WTC11 (cell line): Measurements from ENCODE around the gene CDKN3. TPM values are rescaled to one million over a fixed set of nuclear protein-coding genes. Genes with fewer than 3 reads are reported as not detected.

Experiments
- ATAC-seq: fragments of 200-7000 bp; cut with Tn5 transposase; 2 replicates; pipeline ENCODE4 v1.10.0; 2021; ENCODE audit warnings: mild to moderate bottlenecking, moderate library complexity
- CTCF ChIA-PET: fragments of 300-600 bp; sonication (Branson Sonifier 250); formaldehyde crosslinking; loops from one replicate; lab custom pipeline; 2021; ENCODE audit warnings: antibody characterized with exemption; lab: Charles Lee
- POLR2A ChIA-PET: fragments of 350-600 bp; sonication (Branson Sonifier 250); formaldehyde crosslinking; loops from one replicate; lab custom pipeline; 2021; ENCODE audit warnings: antibody characterized with exemption; lab: Charles Lee
- DNase-seq: peaks from one replicate; pipeline ENCODE4 v3.0.0; 2021; ENCODE audit warnings: low spot score
- H3K27ac Mint-ChIP-seq: 2 replicates; pipeline ENCODE4 v1.8.0; 2021; ENCODE audit warnings: mixed read lengths
- H3K27me3 Mint-ChIP-seq: 2 replicates; pipeline ENCODE4 v1.8.0; 2021; ENCODE audit warnings: low read depth, mild to moderate bottlenecking, moderate library complexity, mixed read lengths
- H3K36me3 Mint-ChIP-seq: 2 replicates; pipeline ENCODE4 v1.8.0; 2021; ENCODE audit warnings: mixed read lengths
- H3K4me1 Mint-ChIP-seq: 2 replicates; pipeline ENCODE4 v1.8.0; 2022; ENCODE audit warnings: mixed read lengths
- H3K4me3 Mint-ChIP-seq: 2 replicates; pipeline ENCODE4 v1.8.0; 2021; ENCODE audit warnings: mild to moderate bottlenecking, moderate library complexity, mixed read lengths
- H3K9me3 Mint-ChIP-seq: 2 replicates; pipeline ENCODE4 v1.8.0; 2021; ENCODE audit warnings: mixed read lengths
- AFF4 ChIP-seq: sonication (generic); formaldehyde crosslinking; IDR thresholded peaks from 2 replicates; pipeline ENCODE4 v1.8.1; 2023; ENCODE audit warnings: mild to moderate bottlenecking, missing genetic modification reagents, borderline replicate concordance
- CBFB ChIP-seq: sonication (generic); formaldehyde crosslinking; IDR thresholded peaks from 2 replicates; pipeline ENCODE4 v1.8.1; 2022; ENCODE audit warnings: mild to moderate bottlenecking, low read depth, missing genetic modification reagents
- FOXP4 ChIP-seq: sonication (generic); formaldehyde crosslinking; IDR thresholded peaks from 2 replicates; pipeline ENCODE4 v1.8.0; 2022; ENCODE audit warnings: mild to moderate bottlenecking, missing genetic modification reagents
- MAX ChIP-seq: sonication (generic); formaldehyde crosslinking; IDR thresholded peaks from 2 replicates; pipeline ENCODE4 v1.8.0; 2022; ENCODE audit warnings: mild to moderate bottlenecking, missing genetic modification reagents
- PRDM15 ChIP-seq: sonication (generic); formaldehyde crosslinking; IDR thresholded peaks from 2 replicates; pipeline ENCODE4 v1.8.0; 2022; ENCODE audit warnings: missing genetic modification reagents
- SP1 ChIP-seq: sonication (generic); formaldehyde crosslinking; conservative IDR thresholded peaks from 2 replicates; pipeline ENCODE4 v1.8.1; 2022; ENCODE audit warnings: missing genetic modification reagents
- TCF7 ChIP-seq: sonication (generic); formaldehyde crosslinking; IDR thresholded peaks from 2 replicates; pipeline ENCODE4 v1.8.0; 2022; ENCODE audit warnings: mild to moderate bottlenecking, low read depth, missing genetic modification reagents, moderate library complexity
- TEAD4 ChIP-seq: sonication (generic); formaldehyde crosslinking; IDR thresholded peaks from 2 replicates; pipeline ENCODE4 v1.8.0; 2022; ENCODE audit warnings: mild to moderate bottlenecking, missing genetic modification reagents
- USF1 ChIP-seq: sonication (generic); formaldehyde crosslinking; IDR thresholded peaks from 2 replicates; pipeline ENCODE4 v1.8.0; 2022; ENCODE audit warnings: mild to moderate bottlenecking, missing genetic modification reagents
- ZNF232 ChIP-seq: sonication (generic); formaldehyde crosslinking; IDR thresholded peaks from 2 replicates; pipeline ENCODE4 v1.8.0; 2022; ENCODE audit warnings: mild to moderate bottlenecking, missing genetic modification reagents
- total RNA-seq: library from RNA; stranded (reverse); gene quantifications from 3 replicates; pipeline ENCODE4 v1.2.3, GENCODE V29; 2021

The CDKN3 gene
- total RNA-seq, 1 experiment from 2014 or later = 55.4 TPM

GRCh38 chr14:54362089-54362504 is 34.7 kb upstream of the CDKN3 start (continued):
- TF ChIP-seq USF1 (CRISPR knock-in tag) (peak; percentile 43; the same call in 1 of the 2 replicates), PRDM15 (CRISPR knock-in tag) (peak; percentile 84), TEAD4 (no peak), TCF7 (CRISPR knock-in tag) (no peak), ZNF232 (CRISPR knock-in tag) (peak; percentile 80; the same call in 1 of the 2 replicates), SP1 (0 out of 2 replicates have a peak, but pooled peaks have one; percentile 8), AFF4 (no peak)

GRCh38 chr14:54362759-54363437 is 33.9 kb upstream of the CDKN3 start:
- CTCF ChIA-PET = interaction anchor here (0.9 to 4.0 kb wide), 8 partner anchors 15 to 1057 kb away, joined by 4 to 22 read pairs (median 6); partner anchors contain the start of genes CDKN3 and CGRRF1
- 0 out of 2 replicates have a peak overlapping the region, but pooled peaks have one; percentile 2 for H3K4me3 Mint-ChIP-seq

More at GRCh38 chr14:54362759-54363437, 33.9 kb upstream of the CDKN3 start:
- POLR2A ChIA-PET = interaction anchor here (0.7 kb wide), 1 partner anchor 1057 kb away, joined by 3 read pairs; no protein-coding TSS in a partner anchor
- peak overlapping the region; percentile 69 for H3K27ac Mint-ChIP-seq
- no peaks in the 10 kb centered on the region for H3K36me3 Mint-ChIP-seq
- no peaks in the 10 kb centered on the region for H3K9me3 Mint-ChIP-seq
- peaks cover 73% of the 10 kb centered on the region for H3K4me1 Mint-ChIP-seq
- ATAC-seq = no peak
- no peaks in the 10 kb centered on the region; the same call in 1 of the 2 replicates for H3K27me3 Mint-ChIP-seq
- DNase-seq = no peak
- TF ChIP-seq FOXP4 (CRISPR knock-in tag) (no peak), CBFB (CRISPR knock-in tag) (no peak), MAX (CRISPR knock-in tag) (no peak)
- TF ChIP-seq, all 79 proteins: peak for 0
